Measurements from ENCODE around the gene MIDN.

Gene MIDN

DNA sequence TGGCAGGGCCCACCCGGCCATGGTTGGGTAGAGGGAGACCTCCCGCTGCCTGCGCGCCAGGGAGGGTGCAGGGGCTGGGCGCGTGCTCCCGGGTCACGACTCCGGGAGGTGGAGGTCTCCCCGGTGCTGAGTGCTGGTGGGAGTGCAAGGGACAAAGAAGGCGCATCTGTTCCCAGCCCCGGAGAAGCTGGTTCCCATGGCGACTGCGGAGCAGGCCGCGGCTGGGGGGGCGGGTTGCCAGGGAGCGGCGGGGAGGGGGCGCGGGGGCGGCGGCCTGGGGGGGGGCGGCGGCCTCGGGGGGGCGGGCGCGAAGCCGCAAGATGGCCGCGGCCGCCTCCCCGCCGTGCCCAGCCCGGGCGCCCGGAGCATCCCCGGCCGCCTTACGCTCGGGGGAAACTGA is 11.8 kb upstream of the MIDN start:
- Histone ChIP-seq H3K9me3 (ENCODE audit: insufficient read depth, low read depth, low read length) (no peaks in the 10 kb centered on the region), H3K9ac (ENCODE audit: low read depth, low read length) (peak overlapping the region; percentile 69), H3K4me3 (ENCODE audit: low read length) (peak overlapping the region; percentile 78), H3K36me3 (ENCODE audit: insufficient read depth, low read length) (peaks cover 35% of the 10 kb centered on the region), H3K4me1 (ENCODE audit: insufficient read depth, low read length) (peaks cover 7% of the 10 kb centered on the region; the same call in 1 of the 2 replicates), H3K27me3 (ENCODE audit: insufficient read depth, low read length) (no peaks in the 10 kb centered on the region), H3K27ac (ENCODE audit: low read depth, low read length) (no peak overlapping the region)
- WGBS: 11% methylated on average over 38 of the region's 42 CpGs

DNA sequence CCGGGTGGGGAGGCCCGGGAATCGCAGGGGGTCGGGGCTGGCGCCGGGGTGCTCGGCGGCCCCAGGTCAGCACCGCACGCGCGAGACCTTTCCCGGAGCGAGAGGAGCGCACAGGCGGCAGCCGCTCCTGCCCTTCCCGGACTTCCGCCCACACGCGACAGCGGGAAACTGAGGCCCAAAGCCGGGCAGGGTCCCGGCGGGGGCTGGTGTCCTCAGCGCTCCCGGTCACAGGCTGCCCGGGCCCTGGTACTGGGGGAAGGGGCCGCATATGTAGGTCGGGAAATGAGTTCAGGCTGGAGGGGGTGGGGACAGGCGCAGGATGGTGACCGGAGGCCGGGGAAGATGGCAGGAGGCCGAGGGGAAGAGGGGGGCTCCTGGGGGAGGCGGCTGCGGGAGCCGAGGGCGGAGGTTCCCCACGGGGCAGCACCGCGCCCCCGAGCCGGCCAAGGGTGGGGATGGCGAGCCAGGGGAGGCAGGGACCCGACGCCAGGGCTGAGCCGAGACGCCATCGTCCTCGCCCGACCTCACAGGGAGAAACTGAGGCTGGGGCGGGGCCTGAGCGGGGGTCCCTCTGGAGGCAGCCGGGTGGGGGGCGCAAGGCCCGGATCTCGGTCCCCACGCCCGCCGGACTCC is 11.2 kb upstream of the MIDN start:
- under 1% methylated on average over 60 of the region's 60 CpGs for WGBS
- Histone ChIP-seq H3K9me3 (ENCODE audit: insufficient read depth, low read depth, low read length) (no peaks in the 10 kb centered on the region), H3K9ac (ENCODE audit: low read depth, low read length) (peak overlapping the region; percentile 69), H3K27me3 (ENCODE audit: insufficient read depth, low read length) (no peaks in the 10 kb centered on the region), H3K4me1 (ENCODE audit: insufficient read depth, low read length) (peaks cover 7% of the 10 kb centered on the region; the same call in 1 of the 2 replicates), H3K4me3 (ENCODE audit: low read length) (peak overlapping the region; percentile 78), H3K36me3 (ENCODE audit: insufficient read depth, low read length) (peaks cover 35% of the 10 kb centered on the region), H3K27ac (ENCODE audit: low read depth, low read length) (no peak overlapping the region)

DNA sequence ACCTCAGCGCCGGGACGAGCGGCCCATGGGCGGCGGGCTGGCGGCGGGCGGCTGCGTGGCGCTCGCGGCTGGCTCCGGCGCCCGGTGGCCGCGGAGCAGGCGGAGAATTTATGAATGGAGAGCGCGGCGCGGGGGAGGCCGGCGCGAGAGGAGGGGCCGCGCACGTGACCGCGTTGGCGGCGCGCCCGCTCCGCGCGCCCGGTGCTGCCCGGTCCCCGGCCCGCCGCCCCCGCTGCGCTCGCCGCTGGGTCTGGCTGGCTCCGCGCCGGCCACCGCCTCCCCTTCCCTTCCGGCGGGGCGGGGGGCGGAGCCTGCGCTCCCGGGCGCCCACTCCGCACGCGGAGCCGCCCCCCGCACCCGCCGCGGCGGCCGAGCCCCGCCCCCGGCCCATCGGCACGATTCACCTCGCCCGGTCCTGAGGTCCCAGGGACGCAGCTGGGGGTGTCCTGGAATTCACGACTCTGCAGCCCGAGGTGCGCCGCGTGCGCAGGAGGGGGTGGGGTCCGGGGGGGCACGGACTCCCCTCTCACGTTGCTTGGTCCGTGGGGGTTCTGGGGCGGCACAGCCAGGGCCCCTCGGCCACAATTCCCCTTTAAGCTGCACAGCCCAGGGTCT is 10.5 kb upstream of the MIDN start, which contains the start of gene CBARP:
Gene CBARP (minus strand): TSS at position 252 of the 615 bp plus-strand sequence. CDS start 1,905 bp downstream, outside the sequence.
- Histone ChIP-seq H3K9ac (ENCODE audit: low read depth, low read length) (peak within 1 kb of the TSS; percentile 69), H3K27me3 (ENCODE audit: insufficient read depth, low read length) (no peaks in the 10 kb centered on the region), H3K4me3 (ENCODE audit: low read length) (peak within 1 kb of the TSS; percentile 78), H3K4me1 (ENCODE audit: insufficient read depth, low read length) (peaks cover 7% of the 10 kb centered on the region; the same call in 1 of the 2 replicates), H3K9me3 (ENCODE audit: insufficient read depth, low read depth, low read length) (no peaks in the 10 kb centered on the region), H3K36me3 (ENCODE audit: insufficient read depth, low read length) (peaks cover 29% of the 10 kb centered on the region), H3K27ac (ENCODE audit: low read depth, low read length) (peak within 1 kb of the TSS; percentile 33; the same call in 1 of the 2 replicates)
- WGBS: 1% methylated on average over 87 of the region's 87 CpGs

DNA sequence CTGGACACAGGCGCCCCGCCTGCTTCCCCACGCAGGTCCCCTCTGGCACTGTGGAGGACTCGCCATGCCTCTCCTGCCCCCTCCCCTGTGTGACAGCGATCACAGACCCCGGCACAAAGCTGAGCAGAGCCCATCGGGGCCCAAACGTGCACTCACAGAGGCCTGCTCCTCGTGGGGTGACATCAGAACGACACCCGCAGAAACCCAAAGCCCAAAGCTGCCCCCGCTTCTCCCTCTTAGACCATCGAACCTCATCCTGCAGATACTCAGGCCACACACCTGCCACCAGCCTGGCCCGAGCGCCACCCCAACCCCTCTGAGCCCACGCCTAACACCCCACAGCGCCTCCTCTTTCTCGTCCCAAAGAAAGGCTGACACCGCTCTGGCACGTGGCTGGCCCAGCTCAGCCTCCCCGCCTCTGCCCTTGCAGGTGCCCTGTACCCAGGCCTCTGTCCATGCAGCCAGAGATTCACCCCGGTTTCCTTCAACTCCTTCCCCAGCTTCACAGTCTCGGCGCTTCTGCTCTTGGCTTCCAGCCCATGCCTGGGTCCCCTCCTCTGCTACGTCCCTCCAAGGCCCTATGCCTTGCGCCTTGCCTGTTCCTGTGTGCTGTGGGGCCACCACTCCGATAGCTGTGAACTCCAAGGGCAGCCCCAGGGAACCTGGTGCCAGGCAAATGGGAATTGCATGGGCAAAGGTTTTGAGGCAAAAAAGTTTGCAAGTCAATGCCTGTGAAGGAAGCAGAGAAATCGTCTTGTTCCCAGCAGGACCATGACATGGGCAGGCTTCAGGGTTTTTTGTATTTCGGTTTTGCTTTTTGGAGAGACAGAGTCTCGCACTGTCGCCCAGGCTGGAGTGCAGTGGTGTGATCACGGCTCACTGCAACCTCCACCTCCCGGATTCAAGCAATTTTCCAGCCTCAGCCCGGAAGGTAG is 9.7 kb upstream of the MIDN start:
- 73% methylated on average over 34 of the region's 34 CpGs for WGBS
- Histone ChIP-seq H3K9me3 (ENCODE audit: insufficient read depth, low read depth, low read length) (no peaks in the 10 kb centered on the region), H3K4me3 (ENCODE audit: low read length) (peak overlapping the region; percentile 78), H3K27ac (ENCODE audit: low read depth, low read length) (peak overlapping the region; percentile 33; the same call in 1 of the 2 replicates), H3K9ac (ENCODE audit: low read depth, low read length) (peak overlapping the region; percentile 24; the same call in 1 of the 2 replicates), H3K4me1 (ENCODE audit: insufficient read depth, low read length) (peaks cover 7% of the 10 kb centered on the region; the same call in 1 of the 2 replicates), H3K36me3 (ENCODE audit: insufficient read depth, low read length) (peaks cover 24% of the 10 kb centered on the region), H3K27me3 (ENCODE audit: insufficient read depth, low read length) (no peaks in the 10 kb centered on the region)

DNA sequence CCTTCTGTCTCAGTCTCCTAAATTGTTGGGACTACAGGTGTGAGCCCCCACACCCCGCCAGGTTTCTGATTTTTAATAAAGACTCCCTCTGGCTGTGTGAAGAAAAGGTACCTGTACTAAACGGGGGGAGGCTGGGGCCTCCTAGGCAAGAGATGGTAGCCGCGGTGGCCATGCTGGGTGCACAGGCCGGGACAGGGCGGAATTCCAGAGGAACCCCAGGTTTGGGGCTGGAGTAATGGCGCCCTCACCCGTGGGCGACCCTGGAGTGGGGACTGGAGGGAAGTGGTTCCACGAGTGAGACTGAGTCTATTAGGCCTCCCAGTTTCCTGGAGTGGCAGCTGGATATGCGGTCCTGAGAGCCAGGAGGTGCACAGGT is 9.0 kb upstream of the MIDN start:
- 89% methylated on average over 11 of the region's 11 CpGs for WGBS
- H3K4me3 ChIP-seq (ENCODE audit: low read length): peak overlapping the region; percentile 60
- H3K27me3 ChIP-seq (ENCODE audit: insufficient read depth, low read length): no peaks in the 10 kb centered on the region
- peaks cover 16% of the 10 kb centered on the region for H3K36me3 ChIP-seq (ENCODE audit: insufficient read depth, low read length)
- no peak overlapping the region; the same call in 1 of the 2 replicates for H3K27ac ChIP-seq (ENCODE audit: low read depth, low read length)
- peaks cover 7% of the 10 kb centered on the region; the same call in 1 of the 2 replicates for H3K4me1 ChIP-seq (ENCODE audit: insufficient read depth, low read length)
- H3K9me3 ChIP-seq (ENCODE audit: insufficient read depth, low read depth, low read length): no peaks in the 10 kb centered on the region
- H3K9ac ChIP-seq (ENCODE audit: low read depth, low read length): no peak overlapping the region

DNA sequence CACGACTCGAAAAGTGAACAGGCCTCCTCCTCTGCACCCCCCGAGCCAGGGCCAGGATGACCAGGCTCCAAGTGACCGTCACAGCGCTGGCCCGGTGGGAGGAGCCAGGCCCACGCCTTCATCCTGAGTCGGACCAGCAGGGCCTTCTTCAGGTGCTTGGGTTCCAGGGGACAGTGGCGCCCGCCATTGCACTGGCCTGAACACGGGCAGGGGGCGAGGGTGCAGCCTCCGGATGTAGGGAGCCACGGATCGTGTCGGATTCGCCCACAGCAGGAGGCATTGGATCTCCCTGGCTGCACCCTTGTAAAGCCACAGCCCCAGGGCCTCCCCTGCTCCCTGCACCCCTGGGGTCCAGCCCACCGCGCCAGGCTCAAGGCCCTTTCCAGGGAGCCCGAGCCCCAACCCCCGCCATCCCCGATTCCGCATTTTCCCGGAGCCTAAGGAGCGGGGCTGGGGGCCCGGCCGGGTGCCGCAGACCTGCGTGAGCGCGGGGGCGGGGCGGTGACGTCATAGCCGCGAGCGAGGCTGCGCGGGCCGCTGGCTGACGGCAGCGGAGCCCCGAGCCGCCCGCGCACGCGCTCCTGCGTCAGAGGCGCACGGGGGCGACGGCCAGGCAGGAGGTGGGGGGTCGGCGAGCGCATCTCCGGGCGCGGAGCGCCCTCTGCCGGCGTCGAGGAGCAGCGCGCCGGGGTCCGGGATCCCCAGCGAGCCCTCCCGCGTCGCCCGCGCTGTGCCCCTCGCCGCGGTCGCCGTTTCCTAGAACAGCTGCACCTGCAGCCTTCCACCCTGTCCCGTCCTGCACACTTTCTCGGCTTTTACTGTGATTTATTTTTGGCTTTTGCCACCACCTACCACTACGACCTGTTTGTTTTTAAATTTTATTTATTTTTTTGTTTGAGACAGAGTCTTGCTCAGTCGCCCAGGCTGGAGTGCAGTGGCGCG is 8.3 kb upstream of the MIDN start:
- peak overlapping the region; percentile 76; the same call in 1 of the 2 replicates for H3K27ac ChIP-seq (ENCODE audit: low read depth, low read length)
- H3K4me3 ChIP-seq (ENCODE audit: low read length): peak overlapping the region; percentile 60
- no peaks in the 10 kb centered on the region for H3K9me3 ChIP-seq (ENCODE audit: insufficient read depth, low read depth, low read length)
- peak overlapping the region; percentile 64 for H3K9ac ChIP-seq (ENCODE audit: low read depth, low read length)
- H3K27me3 ChIP-seq (ENCODE audit: insufficient read depth, low read length): no peaks in the 10 kb centered on the region
- H3K36me3 ChIP-seq (ENCODE audit: insufficient read depth, low read length): peaks cover 10% of the 10 kb centered on the region
- H3K4me1 ChIP-seq (ENCODE audit: insufficient read depth, low read length): peaks cover 7% of the 10 kb centered on the region; the same call in 1 of the 2 replicates
- WGBS: 9% methylated on average over 80 of the region's 84 CpGs

DNA sequence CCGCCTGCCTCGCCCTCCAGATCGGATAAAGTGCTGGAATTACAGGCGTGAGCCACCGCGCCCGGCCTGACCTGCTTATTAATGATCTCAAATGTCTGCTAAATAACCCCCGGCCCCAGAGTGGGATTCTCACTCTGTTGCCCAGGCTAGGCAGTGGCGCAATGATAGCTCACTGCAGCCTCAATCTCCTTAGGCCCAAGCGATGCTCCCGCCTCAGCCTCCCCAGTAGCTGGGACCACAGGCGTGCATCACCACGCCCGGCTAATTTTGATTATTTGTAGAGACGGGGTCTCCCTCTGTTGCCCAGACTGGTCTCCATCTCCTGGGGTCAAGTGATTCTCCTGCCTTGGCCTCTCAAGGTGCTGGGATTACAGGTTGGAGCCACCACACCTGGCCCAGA is 7.5 kb upstream of the MIDN start:
- Histone ChIP-seq H3K9me3 (ENCODE audit: insufficient read depth, low read depth, low read length) (no peaks in the 10 kb centered on the region), H3K9ac (ENCODE audit: low read depth, low read length) (no peak overlapping the region), H3K27me3 (ENCODE audit: insufficient read depth, low read length) (no peaks in the 10 kb centered on the region), H3K4me3 (ENCODE audit: low read length) (peak overlapping the region; percentile 68), H3K27ac (ENCODE audit: low read depth, low read length) (no peak overlapping the region), H3K4me1 (ENCODE audit: insufficient read depth, low read length) (peaks cover 7% of the 10 kb centered on the region; the same call in 1 of the 2 replicates), H3K36me3 (ENCODE audit: insufficient read depth, low read length) (peaks cover under 1% of the 10 kb centered on the region; the same call in 1 of the 2 replicates)
- 80% methylated on average over 15 of the region's 15 CpGs for WGBS

DNA sequence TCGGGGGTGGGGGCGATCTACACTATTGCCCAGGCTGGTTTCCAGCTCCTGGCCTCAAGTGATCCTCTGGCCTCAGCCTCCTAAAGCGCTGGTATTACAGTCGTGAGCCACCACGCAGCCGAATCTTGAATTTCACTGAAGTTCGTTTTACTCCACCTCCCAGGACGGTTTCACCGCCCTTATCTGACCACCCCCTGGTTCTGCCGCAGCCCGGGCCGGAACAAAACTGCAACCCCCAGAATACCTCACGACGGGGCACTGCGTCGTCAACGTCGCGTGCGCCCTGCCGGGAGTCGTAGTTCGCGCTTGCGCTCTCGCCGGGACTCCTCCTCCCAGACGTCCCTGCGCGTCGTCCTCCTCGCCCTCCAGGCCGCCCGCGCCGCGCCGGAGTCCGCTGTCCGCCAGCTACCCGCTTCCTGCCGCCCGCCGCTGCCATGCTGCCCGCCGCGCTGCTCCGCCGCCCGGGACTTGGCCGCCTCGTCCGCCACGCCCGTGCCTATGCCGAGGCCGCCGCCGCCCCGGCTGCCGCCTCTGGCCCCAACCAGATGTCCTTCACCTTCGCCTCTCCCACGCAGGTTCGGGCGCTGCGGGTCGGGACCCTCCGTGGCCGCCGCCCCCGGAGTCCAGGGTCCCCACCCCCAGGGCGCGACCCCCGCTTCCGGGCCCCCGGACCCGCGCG is 6.8 kb upstream of the MIDN start, which contains the start of gene ATP5F1D:
Gene ATP5F1D (plus strand): TSS at position 335 of the 679 bp plus-strand sequence. CDS start 100 bp downstream, at position 435.
- no peaks in the 10 kb centered on the region for H3K27me3 ChIP-seq (ENCODE audit: insufficient read depth, low read length)
- peak within 1 kb of the TSS; percentile 62 for H3K27ac ChIP-seq (ENCODE audit: low read depth, low read length)
- peak within 1 kb of the TSS; percentile 73 for H3K9ac ChIP-seq (ENCODE audit: low read depth, low read length)
- WGBS: 1% methylated on average over 79 of the region's 79 CpGs
- H3K4me3 ChIP-seq (ENCODE audit: low read length): peak within 1 kb of the TSS; percentile 68
- no peaks in the 10 kb centered on the region for H3K9me3 ChIP-seq (ENCODE audit: insufficient read depth, low read depth, low read length)
- H3K36me3 ChIP-seq (ENCODE audit: insufficient read depth, low read length): no peaks in the 10 kb centered on the region
- peaks cover 7% of the 10 kb centered on the region; the same call in 1 of the 2 replicates for H3K4me1 ChIP-seq (ENCODE audit: insufficient read depth, low read length)

DNA sequence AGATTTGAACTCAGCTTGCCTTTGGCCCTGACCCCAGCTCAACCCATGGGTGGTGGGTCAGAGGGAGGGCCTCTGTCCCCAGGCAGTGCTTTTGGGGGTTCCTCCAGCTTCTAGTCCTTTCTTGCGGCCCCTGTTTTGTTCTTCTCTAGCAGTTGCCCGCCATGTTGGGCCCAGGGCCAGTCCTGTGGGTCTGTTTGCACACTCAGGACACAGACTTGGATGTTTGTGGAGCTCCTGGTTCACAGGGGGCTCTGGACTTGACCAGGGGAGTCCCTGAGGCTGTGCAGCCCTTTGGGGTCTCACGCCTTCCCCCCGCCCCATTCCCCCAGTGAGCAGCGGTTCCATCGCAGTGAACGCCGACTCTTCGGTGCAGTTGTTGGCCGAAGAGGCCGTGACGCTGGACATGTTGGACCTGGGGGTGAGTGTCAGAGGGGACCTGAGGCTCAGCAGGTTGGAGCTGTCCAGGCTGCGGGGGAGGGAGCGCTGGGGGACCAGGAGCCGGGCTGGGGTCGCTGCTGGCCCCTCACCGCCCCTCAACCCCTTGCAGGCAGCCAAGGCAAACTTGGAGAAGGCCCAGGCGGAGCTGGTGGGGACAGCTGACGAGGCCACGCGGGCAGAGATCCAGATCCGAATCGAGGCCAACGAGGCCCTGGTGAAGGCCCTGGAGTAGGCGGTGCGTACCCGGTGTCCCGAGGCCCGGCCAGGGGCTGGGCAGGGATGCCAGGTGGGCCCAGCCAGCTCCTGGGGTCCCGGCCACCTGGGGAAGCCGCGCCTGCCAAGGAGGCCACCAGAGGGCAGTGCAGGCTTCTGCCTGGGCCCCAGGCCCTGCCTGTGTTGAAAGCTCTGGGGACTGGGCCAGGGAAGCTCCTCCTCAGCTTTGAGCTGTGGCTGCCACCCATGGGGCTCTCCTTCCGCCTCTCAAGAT is 4.4 kb upstream of the MIDN start:
- peak overlapping the region; percentile 62; the same call in 1 of the 2 replicates for H3K27ac ChIP-seq (ENCODE audit: low read depth, low read length)
- no peaks in the 10 kb centered on the region for H3K36me3 ChIP-seq (ENCODE audit: insufficient read depth, low read length)
- 73% methylated on average over 33 of the region's 33 CpGs for WGBS
- H3K4me3 ChIP-seq (ENCODE audit: low read length): no peak overlapping the region
- H3K9ac ChIP-seq (ENCODE audit: low read depth, low read length): no peak overlapping the region
- H3K27me3 ChIP-seq (ENCODE audit: insufficient read depth, low read length): no peaks in the 10 kb centered on the region
- H3K4me1 ChIP-seq (ENCODE audit: insufficient read depth, low read length): peaks cover 7% of the 10 kb centered on the region; the same call in 1 of the 2 replicates
- H3K9me3 ChIP-seq (ENCODE audit: insufficient read depth, low read depth, low read length): no peaks in the 10 kb centered on the region
